ENCODE measurements around the gene DPY30. TPM values are rescaled to one million over a fixed set of nuclear protein-coding genes. Genes with fewer than 3 reads are reported as not detected.
"Not testable (repeated sequence)": the region's sequence is repeated elsewhere in the genome, so short reads cannot be mapped to it uniquely, and the experiment has no call there.

Gene DPY30
- total RNA-seq, 4 donors from 2014 or later: 57.5 to 139 (median 93.0) TPM

DNA sequence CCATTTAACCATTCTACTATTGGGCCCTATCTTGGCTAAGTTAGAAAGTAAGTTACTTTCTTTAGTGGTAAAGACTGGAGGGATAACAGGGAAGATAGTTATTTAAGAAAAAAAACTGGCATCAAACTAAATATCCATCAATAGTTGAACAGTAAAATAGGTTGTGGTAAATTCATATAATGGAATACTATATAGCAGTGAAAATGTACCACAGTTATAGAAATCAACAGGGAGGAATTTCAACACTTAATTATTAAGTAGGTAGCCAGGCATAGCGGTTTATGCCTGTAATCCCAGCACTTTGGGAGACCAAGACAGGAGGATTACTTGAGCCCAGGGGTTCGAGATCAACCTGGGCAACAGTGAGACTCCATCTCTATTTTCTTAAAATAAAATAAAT, 20.7 kb upstream of the DPY30 start:
- Histone ChIP-seq H3K27me3 (no peaks in the 10 kb centered on the region), H3K4me1 (peaks cover 7 to 12% of the 10 kb centered on the region in 2 donors), H3K4me3 (replicated peaks in 1 of 3) (no peak overlapping the region), H3K27ac (no peak overlapping the region), H3K9me3 (no peaks in the 10 kb centered on the region), H3K36me3 (no peaks in the 10 kb centered on the region)
- 92 to 93% methylated on average over 2 of the region's 2 CpGs for WGBS, 2 donors
- TF ChIP-seq POLR2A (IDR thresholded peaks at IDR 0.05): no peak
- TF ChIP-seq, protein P1, sequence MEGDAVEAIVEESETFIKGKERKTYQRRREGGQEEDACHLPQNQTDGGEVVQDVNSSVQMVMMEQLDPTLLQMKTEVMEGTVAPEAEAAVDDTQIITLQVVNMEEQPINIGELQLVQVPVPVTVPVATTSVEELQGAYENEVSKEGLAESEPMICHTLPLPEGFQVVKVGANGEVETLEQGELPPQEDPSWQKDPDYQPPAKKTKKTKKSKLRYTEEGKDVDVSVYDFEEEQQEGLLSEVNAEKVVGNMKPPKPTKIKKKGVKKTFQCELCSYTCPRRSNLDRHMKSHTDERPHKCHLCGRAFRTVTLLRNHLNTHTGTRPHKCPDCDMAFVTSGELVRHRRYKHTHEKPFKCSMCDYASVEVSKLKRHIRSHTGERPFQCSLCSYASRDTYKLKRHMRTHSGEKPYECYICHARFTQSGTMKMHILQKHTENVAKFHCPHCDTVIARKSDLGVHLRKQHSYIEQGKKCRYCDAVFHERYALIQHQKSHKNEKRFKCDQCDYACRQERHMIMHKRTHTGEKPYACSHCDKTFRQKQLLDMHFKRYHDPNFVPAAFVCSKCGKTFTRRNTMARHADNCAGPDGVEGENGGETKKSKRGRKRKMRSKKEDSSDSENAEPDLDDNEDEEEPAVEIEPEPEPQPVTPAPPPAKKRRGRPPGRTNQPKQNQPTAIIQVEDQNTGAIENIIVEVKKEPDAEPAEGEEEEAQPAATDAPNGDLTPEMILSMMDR (IDR thresholded peaks at IDR 0.05): no peak
- intact Hi-C loops (cut with DNase I): loop anchor here (10.0 kb wide), 2 partner anchors 45 to 105 kb away; partner anchors contain the start of genes MEMO1 and SLC30A6
- DNase-seq: no peak

DNA sequence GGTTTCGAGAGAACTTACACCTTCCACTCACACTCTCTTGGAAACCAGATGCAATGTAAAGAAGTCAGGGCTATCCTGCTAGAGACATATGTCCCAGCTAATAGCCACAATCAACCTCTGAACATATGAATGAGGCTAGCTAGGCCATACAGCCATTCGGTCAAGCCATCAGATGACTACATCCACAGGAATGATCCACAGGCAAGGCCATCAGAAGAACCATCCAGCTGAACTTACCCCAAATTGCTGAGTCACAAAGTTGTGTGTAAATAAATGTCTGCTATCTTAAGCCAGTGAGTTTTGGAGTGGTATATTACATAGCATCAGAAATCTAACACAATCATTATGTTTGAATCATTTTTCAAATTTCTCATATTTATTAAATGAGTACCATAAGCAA, 18.5 kb upstream of the DPY30 start:
- no peak overlapping the region for H3K4me3 ChIP-seq (replicated peaks in 1 of 3)
- peaks cover 0 to 4% of the 10 kb centered on the region in 2 donors for H3K4me1 ChIP-seq
- no peaks in the 10 kb centered on the region for H3K9me3 ChIP-seq
- H3K27ac ChIP-seq: no peak overlapping the region
- intact Hi-C loops (cut with DNase I): no loop called here
- no peak for DNase-seq
- TF ChIP-seq, protein P1 (IDR thresholded peaks at IDR 0.05): no peak
- TF ChIP-seq POLR2A (IDR thresholded peaks at IDR 0.05): no peak
- H3K36me3 ChIP-seq: no peaks in the 10 kb centered on the region
- no peaks in the 10 kb centered on the region for H3K27me3 ChIP-seq
- WGBS, 2 donors: 96 to 98% methylated on average over 2 of the region's 2 CpGs

DNA sequence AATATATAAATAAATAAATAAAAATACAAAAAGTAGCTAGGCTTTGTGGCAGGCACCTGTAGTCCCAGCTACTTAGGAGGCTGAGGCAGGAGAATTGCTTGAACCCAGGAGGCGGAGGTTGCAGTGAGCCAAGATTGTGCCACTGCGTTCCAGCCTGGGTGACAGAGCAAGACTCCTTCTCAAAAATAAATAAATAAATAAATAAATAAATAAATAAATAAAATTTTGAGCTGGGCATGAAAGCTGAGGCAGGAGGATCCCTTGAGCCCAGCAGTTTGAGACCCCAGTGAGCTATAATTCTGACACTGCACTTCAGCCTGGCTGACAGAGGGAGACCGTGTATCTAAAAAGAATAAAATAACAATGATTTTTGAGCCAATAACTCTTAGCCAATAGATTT, 15.0 kb upstream of the DPY30 start:
- 76 to 78% methylated on average over 3 of the region's 3 CpGs for WGBS, 2 donors
- H3K9me3 ChIP-seq; H3K4me3 ChIP-seq (replicated peaks in 1 of 3); intact Hi-C loops (cut with DNase I); H3K4me1 ChIP-seq; H3K36me3 ChIP-seq; H3K27ac ChIP-seq; DNase-seq; H3K27me3 ChIP-seq: not testable (repeated sequence)

DNA sequence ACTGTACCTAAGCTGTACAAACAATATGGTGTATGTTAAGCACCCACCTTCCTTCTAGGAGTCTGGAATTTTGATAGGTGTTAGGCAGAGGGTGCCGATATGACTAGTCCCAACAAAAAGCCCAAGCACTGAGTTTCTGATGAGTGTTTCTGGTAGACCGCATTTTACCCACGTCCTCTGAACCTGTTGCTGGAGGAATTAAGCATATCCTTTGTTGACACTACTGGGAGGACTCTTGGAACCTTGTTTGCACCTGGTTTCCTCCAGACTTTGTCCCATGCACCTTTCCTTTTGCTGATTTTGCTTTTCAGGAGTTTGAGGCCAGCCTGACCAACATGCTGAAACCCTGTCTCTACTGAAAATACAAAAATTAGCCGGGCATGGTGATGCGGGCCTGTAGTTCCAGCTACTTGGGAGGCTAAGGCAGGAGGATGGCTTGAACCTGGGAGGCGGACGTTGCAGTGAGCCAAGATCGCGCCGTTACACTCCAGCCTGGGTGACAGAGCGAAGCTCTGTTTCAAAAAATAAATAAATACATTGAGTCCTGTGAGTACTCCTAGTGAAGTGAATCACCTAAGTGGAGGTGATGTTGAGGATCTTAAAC, 12.3 kb upstream of the DPY30 start:
- H3K4me1 ChIP-seq: no peaks in the 10 kb centered on the region
- TF ChIP-seq, protein P1 (IDR thresholded peaks at IDR 0.05): no peak
- TF ChIP-seq POLR2A (IDR thresholded peaks at IDR 0.05): no peak
- 93 to 97% methylated on average over 11 of the region's 11 CpGs for WGBS, 2 donors
- H3K36me3 ChIP-seq: no peaks in the 10 kb centered on the region
- H3K4me3 ChIP-seq (replicated peaks in 1 of 3): no peak overlapping the region
- no peaks in the 10 kb centered on the region for H3K27me3 ChIP-seq
- H3K9me3 ChIP-seq: no peaks in the 10 kb centered on the region
- H3K27ac ChIP-seq: no peak overlapping the region
- no peak for DNase-seq
- intact Hi-C loops (cut with DNase I): no loop called here

DNA sequence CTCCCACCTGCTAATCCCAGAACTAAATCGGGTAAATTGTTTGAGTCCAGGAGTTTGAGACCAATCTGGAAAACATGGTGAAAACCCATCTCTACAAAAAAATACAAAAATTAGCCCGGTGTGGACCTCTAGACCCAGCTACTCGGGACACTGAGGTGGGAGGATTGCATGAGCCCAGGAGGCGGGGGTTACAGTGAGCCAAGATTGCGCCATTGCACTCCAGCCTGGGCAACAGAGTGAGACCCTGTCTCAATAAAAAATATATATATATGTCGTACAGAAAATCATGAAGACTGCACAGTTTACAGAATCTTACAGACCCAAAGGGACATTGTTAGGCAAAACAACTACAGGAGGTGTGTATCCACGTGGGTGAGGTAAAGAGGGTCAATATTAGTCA, 4.0 kb upstream of the DPY30 start:
- no peaks in the 10 kb centered on the region for H3K36me3 ChIP-seq
- intact Hi-C loops (cut with DNase I): no loop called here
- DNase-seq: no peak
- WGBS, 2 donors: 76 to 83% methylated on average over 7 of the region's 7 CpGs
- H3K9me3 ChIP-seq: no peaks in the 10 kb centered on the region
- no peaks in the 10 kb centered on the region for H3K27me3 ChIP-seq
- H3K4me1 ChIP-seq: peaks cover 4 to 5% of the 10 kb centered on the region in 2 donors
- H3K27ac ChIP-seq: no peak overlapping the region
- H3K4me3 ChIP-seq (replicated peaks in 1 of 3): no peak overlapping the region
- TF ChIP-seq, protein P1 (IDR thresholded peaks at IDR 0.05): no peak
- TF ChIP-seq POLR2A (IDR thresholded peaks at IDR 0.05): no peak

DNA sequence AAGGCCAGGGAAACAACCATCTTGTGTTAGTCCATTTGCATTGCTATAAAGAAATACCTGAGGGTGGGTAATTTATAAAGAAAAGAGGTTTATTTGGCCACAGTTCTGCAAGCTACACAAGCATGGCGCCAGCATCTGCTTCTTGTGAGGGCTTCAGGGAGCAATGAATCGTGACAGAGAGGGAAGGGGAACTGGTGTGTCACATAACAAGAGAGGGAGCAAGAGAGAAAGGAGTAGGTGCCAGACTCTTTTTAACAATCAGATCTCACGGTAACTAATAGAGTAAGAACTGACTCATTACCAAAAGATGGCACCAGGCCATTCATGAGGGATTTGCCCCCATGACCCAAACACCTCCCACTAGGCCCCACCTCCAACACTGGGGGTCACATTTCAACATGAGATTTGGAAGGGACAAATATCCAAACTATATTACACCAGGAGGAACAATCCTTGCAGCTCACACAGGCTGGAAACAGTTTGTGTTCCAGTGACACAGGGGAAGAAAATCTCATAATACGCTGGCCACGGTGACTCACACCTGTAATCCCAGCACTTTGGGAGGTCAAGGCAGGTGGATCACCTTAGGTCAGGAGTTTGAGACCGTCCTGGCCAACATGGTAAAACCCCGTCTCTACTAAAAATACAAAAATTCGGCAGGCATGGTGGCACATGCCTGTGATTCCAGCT, 5.3 kb downstream of the DPY30 start:
- WGBS, 2 donors: 62 to 66% methylated on average over 8 of the region's 8 CpGs

DNA sequence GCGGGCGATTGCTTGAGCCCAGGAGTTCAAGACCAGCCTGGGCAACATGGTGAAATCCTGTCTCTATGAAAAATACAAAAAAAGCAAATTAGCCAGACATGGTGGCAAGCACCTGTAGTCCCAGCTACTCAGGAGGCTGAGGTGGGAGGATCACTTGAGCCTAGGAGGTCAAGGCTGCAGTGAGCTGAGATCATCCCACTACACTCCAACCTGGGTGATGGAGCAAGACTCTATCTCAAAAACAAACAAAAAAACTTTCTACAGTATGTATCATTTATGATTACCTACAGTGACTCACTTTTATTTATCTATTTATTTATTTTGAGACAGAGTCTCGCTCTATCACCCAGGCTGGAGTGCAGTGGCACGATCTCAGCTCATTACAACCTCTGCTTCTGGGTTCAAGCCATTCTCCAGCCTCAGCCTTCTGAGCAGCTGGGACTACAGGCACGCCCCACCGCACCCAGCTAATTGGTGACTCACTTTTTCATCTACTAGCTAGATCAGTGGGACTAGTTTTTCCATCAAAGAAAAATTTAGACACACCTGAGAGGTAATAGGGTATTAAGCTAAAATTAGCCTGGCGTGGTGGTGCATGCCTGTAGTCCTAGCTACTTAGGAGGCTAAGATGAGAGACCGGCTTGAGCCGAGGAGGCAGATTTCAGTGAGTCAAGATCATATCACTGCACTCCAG, 20.7 kb downstream of the DPY30 start:
- not testable (repeated sequence) for DNase-seq; H3K4me3 ChIP-seq (replicated peaks in 1 of 3); H3K4me1 ChIP-seq; H3K9me3 ChIP-seq; H3K27me3 ChIP-seq; H3K27ac ChIP-seq
- WGBS, 2 donors: 98% methylated on average over 9 of the region's 9 CpGs
- intact Hi-C loops (cut with DNase I): loop anchor here (10.0 kb wide), 1 partner anchor 46 kb away; the partner anchor contains the start of gene SPAST
- H3K36me3 ChIP-seq: peaks cover 12 to 19% of the 10 kb centered on the region in 2 donors

More for the DNA sequence above, 5.3 kb downstream of the DPY30 start:
- H3K27ac ChIP-seq; H3K9me3 ChIP-seq; H3K4me3 ChIP-seq (replicated peaks in 1 of 3); H3K27me3 ChIP-seq; intact Hi-C loops (cut with DNase I): not testable (repeated sequence)
- peak; percentile 39 to 61 for DNase-seq
- peaks cover 0 to 10% of the 10 kb centered on the region in 2 donors for H3K36me3 ChIP-seq
- H3K4me1 ChIP-seq: peaks cover 14 to 22% of the 10 kb centered on the region in 2 donors

Measured in thyroid gland (tissue), 4 donors.